Activated naive CD4-positive, alpha-beta T cell (primary cell): ENCODE measurements around the gene PROSER3.

Experiments
- DNase-seq, 4 experiments: peaks; one replicate each; lab custom pipeline; 2025; lab: John Stamatoyannopoulos, UW

Gene PROSER3

GRCh38 chr19:35757749-35758608 is at the start of gene PROSER3:
Gene PROSER3, plus strand, starts transcription at chr19:35758176. Its CDS starts 40 bp downstream, at chr19:35758216.
- DNase-seq: peak; percentile 84 to 97 (median 92)

GRCh38 chr19:35708391-35708790 is 49.6 kb upstream of the PROSER3 start:
- DNase-seq: no peak

- no peak for DNase-seq
Observed at GRCh38 chr19:35710784-35711723, 46.9 kb upstream of the PROSER3 start.

- DNase-seq: peak in 2 of 4 experiments; percentile 12 to 18
Observed at GRCh38 chr19:35712567-35713505, 45.1 kb upstream of the PROSER3 start.

DNA sequence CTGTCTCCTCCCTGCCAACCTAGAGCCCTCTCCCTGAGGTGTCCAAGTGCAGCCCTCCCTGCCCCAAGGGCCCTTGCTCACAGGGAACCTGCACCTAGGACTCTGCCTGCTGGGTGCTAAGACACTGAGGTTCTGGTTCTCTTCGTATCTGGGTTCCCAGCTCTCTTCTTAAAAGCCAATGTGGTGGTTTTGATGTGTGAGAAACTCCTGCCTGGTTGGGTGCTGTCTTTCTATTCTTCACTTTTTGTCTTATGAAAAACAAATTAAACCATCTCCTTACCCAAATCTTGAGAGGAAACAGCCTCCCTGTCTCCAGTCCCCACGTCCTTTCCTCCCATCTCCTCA is 44.5 kb upstream of the PROSER3 start:
- DNase-seq: no peak

- no peak for DNase-seq
Observed at GRCh38 chr19:35713904-35714495, 44.0 kb upstream of the PROSER3 start.

GRCh38 chr19:35714601-35715354 is 43.2 kb upstream of the PROSER3 start:
- DNase-seq: no peak

DNA sequence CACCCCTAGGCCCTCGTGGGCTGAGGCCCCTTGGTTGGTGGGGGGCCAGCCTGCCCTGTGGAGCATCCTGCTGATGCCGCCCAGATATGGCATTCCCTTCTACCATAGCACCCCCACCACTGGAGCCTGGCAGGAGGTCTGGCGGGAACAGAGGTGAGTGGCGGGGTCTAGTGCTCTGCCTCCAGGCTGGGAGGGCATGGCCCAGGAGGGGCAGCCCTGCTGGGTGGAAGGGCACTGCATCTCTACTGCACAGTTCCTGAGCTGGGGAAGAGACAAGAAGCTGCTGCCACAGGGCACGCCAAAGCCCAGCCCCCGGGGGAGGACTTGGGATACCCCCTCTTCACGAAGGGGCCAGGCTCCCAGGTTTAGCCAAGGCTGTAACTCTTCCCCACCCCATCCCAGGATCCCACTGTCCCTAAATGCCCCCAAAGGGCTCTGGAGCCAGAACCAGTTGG is 42.6 kb upstream of the PROSER3 start:
- DNase-seq: no peak

DNA sequence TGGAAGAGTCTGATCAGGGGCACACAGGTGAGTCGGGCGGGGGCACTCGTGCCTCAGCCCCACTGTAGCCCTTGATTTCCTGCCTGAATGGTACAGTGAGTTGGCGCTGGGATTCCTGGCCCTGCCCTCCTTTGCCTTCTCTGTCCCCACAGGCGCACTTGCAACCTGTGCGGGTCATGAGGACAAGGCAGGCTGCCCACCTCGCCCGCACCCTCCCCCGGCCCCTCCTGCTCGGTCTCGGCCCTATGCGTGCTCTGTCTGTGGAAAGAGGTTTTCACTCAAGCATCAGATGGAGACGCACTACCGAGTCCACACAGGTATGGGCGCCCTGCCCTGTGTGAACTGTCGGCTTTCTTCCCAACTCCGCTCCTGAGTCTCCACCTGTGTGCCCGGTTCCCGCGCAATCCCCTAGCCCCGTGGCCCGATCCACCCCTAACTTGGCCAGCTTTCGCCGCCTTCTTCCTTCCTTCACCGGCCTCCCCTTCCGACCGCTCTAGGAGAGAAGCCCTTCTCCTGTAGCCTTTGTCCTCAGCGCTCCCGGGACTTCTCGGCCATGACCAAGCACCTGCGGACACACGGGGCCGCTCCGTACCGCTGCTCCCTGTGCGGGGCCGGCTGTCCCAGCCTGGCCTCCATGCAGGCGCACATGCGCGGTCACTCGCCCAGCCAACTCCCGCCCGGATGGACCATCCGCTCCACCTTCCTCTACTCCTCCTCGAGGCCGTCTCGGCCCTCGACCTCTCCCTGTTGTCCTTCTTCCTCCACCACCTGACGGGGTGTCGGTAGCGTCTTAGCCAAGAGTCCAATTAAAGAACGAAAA is 41.8 kb upstream of the PROSER3 start:
- no peak for DNase-seq

- DNase-seq: peak; percentile 83 to 95 (median 91)
Observed at GRCh38 chr19:35716801-35717664, 40.9 kb upstream of the PROSER3 start.

DNA sequence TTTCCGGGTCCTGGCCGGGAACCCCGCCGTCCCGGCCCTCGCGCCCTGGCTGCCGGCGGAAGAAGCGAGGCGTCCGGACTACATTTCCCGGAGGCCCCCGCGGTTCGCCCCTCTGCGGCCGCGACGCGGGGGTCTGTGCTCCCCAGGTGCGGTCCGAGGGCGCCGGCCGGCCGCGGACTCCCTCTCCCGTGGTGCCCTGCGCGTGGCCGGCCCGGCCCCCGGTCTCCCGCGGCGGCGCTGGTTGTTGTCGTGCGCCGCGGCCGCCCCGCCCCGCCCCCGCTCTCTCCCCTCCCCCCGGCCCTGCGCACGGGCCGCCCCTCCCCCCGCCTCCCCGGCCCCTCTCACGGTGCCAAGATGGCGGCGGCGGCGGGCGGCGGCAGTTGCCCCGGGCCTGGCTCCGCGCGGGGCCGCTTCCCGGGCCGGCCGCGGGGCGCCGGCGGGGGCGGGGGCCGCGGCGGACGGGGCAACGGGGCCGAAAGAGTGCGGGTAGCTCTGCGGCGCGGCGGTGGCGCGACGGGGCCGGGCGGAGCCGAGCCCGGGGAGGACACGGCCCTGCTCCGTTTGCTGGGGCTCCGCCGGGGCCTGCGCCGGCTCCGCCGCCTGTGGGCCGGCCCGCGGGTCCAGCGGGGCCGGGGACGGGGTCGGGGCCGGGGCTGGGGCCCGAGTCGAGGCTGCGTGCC is 40.2 kb upstream of the PROSER3 start, which contains the start of gene KMT2B:
TSS of gene KMT2B (plus strand) at position 339 of the 680 bp plus-strand sequence. CDS start at position 355, 16 bp downstream.
- peak in 1 of 4 experiments; percentile 82 for DNase-seq

DNA sequence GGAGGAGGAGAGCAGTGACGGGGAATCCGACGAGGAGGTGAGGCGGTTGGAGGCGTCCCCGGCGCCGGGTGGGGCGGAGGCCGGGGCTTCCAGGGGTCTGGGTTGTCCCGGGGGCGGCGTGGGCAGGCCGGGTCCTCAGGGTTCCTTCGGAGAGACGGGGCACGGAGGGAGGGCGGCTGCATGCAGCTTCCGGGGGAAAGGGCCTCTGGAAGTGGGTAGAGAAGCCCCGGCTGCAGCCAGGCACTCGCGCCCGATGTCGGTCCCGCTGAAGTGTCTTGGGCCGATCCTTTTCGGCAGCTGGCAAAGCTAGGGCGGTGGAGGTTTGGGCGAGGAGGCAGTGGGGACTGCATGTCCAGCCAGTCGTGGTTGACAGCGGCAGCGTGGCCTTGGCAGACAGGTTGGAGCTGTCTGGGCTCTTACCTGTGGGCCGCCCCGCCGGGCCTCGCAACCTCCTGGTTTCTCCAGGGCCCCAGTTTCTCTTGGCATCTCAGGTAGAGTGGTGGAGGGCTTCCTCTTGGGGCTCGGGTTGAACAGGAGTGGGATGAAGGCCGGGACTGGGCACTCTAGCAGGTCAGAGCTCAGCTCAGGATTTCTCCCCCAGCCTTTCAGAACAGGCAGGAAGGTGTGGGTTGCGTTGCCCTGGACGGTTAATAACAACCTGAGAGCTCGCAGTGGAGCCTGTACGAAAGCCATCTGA is 39.5 kb upstream of the PROSER3 start:
- DNase-seq: peak in 3 of 4 experiments; percentile 35 to 39 (median 37)

GRCh38 chr19:35719402-35720162 is 38.4 kb upstream of the PROSER3 start:
- no peak for DNase-seq

DNA sequence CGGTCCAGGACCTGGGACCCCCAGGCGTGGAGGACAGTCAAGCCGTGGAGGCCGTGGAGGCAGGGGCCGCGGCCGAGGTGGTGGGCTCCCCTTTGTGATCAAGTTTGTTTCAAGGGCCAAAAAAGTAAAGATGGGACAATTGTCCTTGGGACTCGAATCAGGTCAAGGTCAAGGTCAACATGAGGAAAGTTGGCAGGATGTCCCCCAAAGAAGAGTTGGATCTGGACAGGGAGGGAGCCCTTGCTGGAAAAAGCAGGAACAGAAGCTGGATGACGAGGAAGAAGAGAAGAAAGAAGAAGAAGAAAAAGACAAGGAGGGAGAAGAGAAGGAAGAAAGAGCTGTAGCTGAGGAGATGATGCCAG is 37.8 kb upstream of the PROSER3 start:
- DNase-seq: no peak

DNA sequence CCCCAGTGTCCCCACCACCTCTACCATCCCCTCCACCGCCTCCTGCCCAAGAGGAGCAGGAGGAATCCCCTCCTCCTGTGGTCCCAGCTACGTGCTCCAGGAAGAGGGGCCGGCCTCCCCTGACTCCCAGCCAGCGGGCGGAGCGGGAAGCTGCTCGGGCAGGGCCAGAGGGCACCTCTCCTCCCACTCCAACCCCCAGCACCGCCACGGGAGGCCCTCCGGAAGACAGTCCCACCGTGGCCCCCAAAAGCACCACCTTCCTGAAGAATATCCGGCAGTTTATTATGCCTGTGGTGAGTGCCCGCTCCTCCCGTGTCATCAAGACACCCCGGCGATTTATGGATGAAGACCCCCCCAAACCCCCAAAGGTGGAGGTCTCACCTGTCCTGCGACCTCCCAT is 37.3 kb upstream of the PROSER3 start:
- no peak for DNase-seq

GRCh38 chr19:35721374-35721773 is 36.6 kb upstream of the PROSER3 start:
- DNase-seq: no peak
